HUES48 (cell line): ENCODE measurements around the gene LRRC75A.

Experiments
- H3K27ac ChIP-seq: one replicate; pipeline ENCODE4 v1.7.0; 2013; ENCODE audit warnings: low read depth, low read length, inconsistent platforms
- H3K27me3 ChIP-seq: 2 replicates; pipeline ENCODE4 v1.6.1; 2013; ENCODE audit warnings: mild to moderate bottlenecking, low read length; ENCODE audit not compliant: control insufficient read depth, insufficient read depth
- H3K36me3 ChIP-seq: 2 replicates; pipeline ENCODE4 v1.6.1; 2013; ENCODE audit warnings: low read length; ENCODE audit not compliant: control insufficient read depth, insufficient read depth
- H3K4me1 ChIP-seq: 2 replicates; pipeline ENCODE4 v1.6.1; 2013; ENCODE audit warnings: mild to moderate bottlenecking, low read length; ENCODE audit not compliant: control insufficient read depth, insufficient read depth
- H3K4me3 ChIP-seq: 2 replicates; pipeline ENCODE4 v1.5.1; 2013; ENCODE audit warnings: mild to moderate bottlenecking, low read depth, low read length
- H3K9ac ChIP-seq: 2 replicates; pipeline ENCODE4 v1.6.1; 2013; ENCODE audit warnings: mild to moderate bottlenecking, low read depth, low read length, moderate library complexity
- H3K9me3 ChIP-seq: 2 replicates; pipeline ENCODE4 v1.6.1; 2013; ENCODE audit warnings: low read length; ENCODE audit not compliant: control insufficient read depth, insufficient read depth

LRRC75A gene

GRCh38 chr17:16472539-16472938 is 19.5 kb downstream of the LRRC75A start:
- no peaks in the 10 kb centered on the region; the same call in 1 of the 2 replicates for H3K36me3 ChIP-seq
- no peak overlapping the region for H3K9ac ChIP-seq
- peaks cover 15% of the 10 kb centered on the region; the same call in 1 of the 2 replicates for H3K4me1 ChIP-seq
- no peak overlapping the region for H3K27ac ChIP-seq
- H3K27me3 ChIP-seq: no peaks in the 10 kb centered on the region
- no peak overlapping the region for H3K4me3 ChIP-seq
- H3K9me3 ChIP-seq: no peaks in the 10 kb centered on the region

DNA sequence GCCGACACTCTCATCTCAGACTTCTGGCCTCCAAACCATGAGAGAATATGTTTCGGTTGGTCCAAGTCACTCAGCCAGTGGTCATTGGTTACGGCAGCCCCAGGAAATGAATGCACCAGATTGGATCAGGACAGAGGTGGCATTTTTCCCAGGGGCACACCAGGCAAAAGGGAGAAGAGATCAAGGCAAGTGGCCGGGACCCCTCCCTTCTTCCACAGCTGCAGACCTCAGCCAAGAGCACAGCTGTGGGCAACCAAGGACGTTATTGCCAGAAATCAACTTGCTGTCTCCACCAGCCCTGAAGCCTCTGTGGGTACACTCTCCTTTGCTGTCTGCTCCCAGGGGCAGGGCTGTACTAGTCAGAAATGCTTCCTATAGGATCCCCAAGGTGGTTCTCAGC is 20.7 kb downstream of the LRRC75A start:
- H3K27me3 ChIP-seq: no peaks in the 10 kb centered on the region
- no peaks in the 10 kb centered on the region for H3K9me3 ChIP-seq
- H3K36me3 ChIP-seq: no peaks in the 10 kb centered on the region; the same call in 1 of the 2 replicates
- no peak overlapping the region for H3K27ac ChIP-seq
- H3K4me1 ChIP-seq: peaks cover 12% of the 10 kb centered on the region; the same call in 1 of the 2 replicates
- no peak overlapping the region for H3K4me3 ChIP-seq
- no peak overlapping the region for H3K9ac ChIP-seq

DNA sequence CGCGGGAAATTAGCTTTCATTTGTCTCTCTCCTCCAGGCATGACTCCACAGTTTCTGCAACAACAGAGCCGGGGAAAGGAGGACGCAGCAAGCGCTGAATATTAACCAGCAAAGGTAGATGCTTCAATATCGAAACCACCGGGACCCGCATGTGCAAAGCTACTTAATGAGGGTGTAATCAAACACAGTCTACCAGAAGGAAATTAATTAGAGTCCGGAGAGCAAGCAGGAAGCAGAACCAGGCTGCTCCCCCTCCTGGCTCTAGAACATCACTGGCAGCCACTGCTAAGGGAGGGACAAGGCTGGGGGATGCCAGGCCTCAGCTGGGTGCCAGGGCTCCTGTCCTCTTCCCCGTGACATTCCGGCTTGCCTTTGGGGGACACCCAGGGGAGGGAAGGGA is 21.7 kb downstream of the LRRC75A start:
- Histone ChIP-seq H3K4me3 (no peak overlapping the region), H3K9ac (no peak overlapping the region), H3K36me3 (no peaks in the 10 kb centered on the region; the same call in 1 of the 2 replicates), H3K27me3 (no peaks in the 10 kb centered on the region), H3K9me3 (no peaks in the 10 kb centered on the region), H3K27ac (no peak overlapping the region), H3K4me1 (peaks cover 12% of the 10 kb centered on the region; the same call in 1 of the 2 replicates)

DNA sequence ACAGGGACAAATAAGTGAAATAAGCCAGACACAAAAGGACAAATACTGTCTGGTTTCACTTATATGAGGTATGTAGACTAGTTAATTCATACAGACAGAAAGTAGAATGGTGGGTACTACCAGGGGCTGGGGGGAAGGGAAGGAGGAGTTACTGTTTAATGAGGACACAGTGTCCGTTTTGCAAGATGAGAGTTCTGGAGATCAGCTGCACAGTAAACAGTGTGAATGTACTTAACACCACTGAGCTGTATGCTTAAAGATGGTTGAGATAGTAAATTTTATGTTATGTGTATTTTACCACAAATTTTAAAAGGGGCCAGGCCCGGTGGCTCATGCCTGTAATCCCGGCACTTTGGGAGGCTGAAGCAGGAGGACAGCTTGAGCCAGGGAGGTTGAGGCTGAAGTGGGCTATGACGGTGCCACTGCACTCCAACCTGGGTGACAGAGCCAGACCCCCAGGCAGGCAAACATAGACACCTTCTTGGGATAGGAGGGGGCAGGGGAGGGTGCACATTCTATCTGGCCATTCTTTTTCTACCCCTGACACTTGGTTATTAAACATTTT is 23.5 kb downstream of the LRRC75A start:
- Histone ChIP-seq H3K4me1 (peaks cover 7% of the 10 kb centered on the region; the same call in 1 of the 2 replicates), H3K9me3 (no peaks in the 10 kb centered on the region), H3K9ac (no peak overlapping the region), H3K36me3 (no peaks in the 10 kb centered on the region; the same call in 1 of the 2 replicates), H3K27me3 (no peaks in the 10 kb centered on the region), H3K4me3 (no peak overlapping the region), H3K27ac (no peak overlapping the region)

GRCh38 chr17:16467886-16468285 is 24.1 kb downstream of the LRRC75A start:
- no peaks in the 10 kb centered on the region; the same call in 1 of the 2 replicates for H3K36me3 ChIP-seq
- H3K4me3 ChIP-seq: no peak overlapping the region
- no peak overlapping the region for H3K27ac ChIP-seq
- no peaks in the 10 kb centered on the region for H3K27me3 ChIP-seq
- 0 out of 2 replicates have a peak, but pooled peaks cover under 1% of the 10 kb centered on the region for H3K4me1 ChIP-seq
- no peaks in the 10 kb centered on the region for H3K9me3 ChIP-seq
- H3K9ac ChIP-seq: no peak overlapping the region

- H3K4me1 ChIP-seq: no peaks in the 10 kb centered on the region
These were observed 24.9 kb downstream of the LRRC75A start for GRCh38 chr17:16467044-16467443.

DNA sequence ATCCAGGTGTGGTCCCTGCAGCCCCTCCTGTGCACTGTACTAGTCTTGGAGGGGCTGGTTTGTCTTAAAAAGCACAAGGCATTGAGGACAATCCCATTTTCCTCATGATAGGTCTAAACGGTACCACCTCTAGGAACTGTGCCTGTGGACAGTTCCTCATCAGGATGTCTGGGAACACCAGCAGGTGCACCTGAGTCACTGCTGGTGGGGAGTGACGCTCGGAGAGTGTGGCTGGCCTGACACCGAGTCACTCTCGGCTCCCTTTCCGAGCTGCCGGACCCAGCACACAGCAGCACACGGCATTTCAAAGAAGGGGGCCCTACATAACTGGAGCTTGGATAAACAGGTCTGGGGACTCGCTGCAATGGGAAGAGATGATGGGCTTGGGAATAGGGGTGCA is 25.6 kb downstream of the LRRC75A start:
- Histone ChIP-seq H3K27ac (no peak overlapping the region), H3K4me1 (no peaks in the 10 kb centered on the region), H3K9me3 (no peaks in the 10 kb centered on the region), H3K36me3 (no peaks in the 10 kb centered on the region; the same call in 1 of the 2 replicates), H3K9ac (no peak overlapping the region), H3K27me3 (no peaks in the 10 kb centered on the region), H3K4me3 (no peak overlapping the region)

More at GRCh38 chr17:16467044-16467443, 24.9 kb downstream of the LRRC75A start:
- Histone ChIP-seq H3K27ac (no peak overlapping the region), H3K4me3 (no peak overlapping the region), H3K27me3 (no peaks in the 10 kb centered on the region), H3K9me3 (no peaks in the 10 kb centered on the region), H3K36me3 (no peaks in the 10 kb centered on the region; the same call in 1 of the 2 replicates), H3K9ac (no peak overlapping the region)

DNA sequence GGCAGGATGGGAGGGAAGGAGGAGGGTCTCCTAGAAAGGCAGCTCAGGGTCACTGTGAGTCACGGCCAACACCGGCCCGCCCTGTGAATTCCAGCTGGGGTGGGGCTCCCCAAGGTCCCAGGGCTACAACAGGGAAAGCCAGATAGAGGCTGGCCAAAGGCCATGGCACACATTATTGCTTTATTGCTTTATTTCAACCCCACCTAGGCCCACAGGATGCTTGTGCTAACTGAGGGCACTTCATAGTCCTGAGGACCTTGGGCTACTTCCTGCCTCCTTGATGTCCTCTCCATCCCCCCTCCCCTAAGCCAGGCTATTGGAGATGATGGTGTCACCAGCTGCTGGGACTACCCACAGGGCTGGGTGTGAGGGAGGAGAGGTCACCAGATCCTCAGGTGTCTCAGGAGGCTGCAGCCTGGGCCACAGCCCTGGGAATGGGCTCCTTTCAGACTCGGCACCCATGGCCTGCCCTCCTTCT is 26.1 kb downstream of the LRRC75A start:
- H3K9me3 ChIP-seq: no peaks in the 10 kb centered on the region
- H3K27ac ChIP-seq: no peak overlapping the region

DNA sequence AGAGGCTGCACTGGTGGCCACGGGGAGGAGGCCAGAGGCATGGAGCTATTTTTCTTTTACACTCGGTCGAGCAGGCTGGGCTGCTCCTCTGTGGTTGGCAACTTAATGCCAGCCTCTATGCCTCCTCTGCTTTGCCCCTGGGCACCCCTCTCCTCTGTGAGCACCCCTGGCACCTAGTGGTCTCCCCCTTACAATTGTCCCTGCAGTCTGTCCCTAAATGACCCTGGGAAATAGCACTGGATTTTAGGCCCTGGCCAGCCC is 27.0 kb downstream of the LRRC75A start:
- H3K27me3 ChIP-seq: no peaks in the 10 kb centered on the region
- peaks cover 7% of the 10 kb centered on the region for H3K4me1 ChIP-seq
- no peaks in the 10 kb centered on the region for H3K9me3 ChIP-seq
- no peak overlapping the region for H3K9ac ChIP-seq
- no peaks in the 10 kb centered on the region; the same call in 1 of the 2 replicates for H3K36me3 ChIP-seq
- no peak overlapping the region for H3K27ac ChIP-seq
- H3K4me3 ChIP-seq: no peak overlapping the region

More for the DNA sequence above, 26.1 kb downstream of the LRRC75A start:
- Histone ChIP-seq H3K9ac (no peak overlapping the region), H3K4me1 (no peaks in the 10 kb centered on the region), H3K27me3 (no peaks in the 10 kb centered on the region), H3K36me3 (no peaks in the 10 kb centered on the region; the same call in 1 of the 2 replicates), H3K4me3 (no peak overlapping the region)

- Histone ChIP-seq H3K4me3 (no peak overlapping the region), H3K9me3 (no peaks in the 10 kb centered on the region), H3K27ac (no peak overlapping the region), H3K27me3 (no peaks in the 10 kb centered on the region), H3K36me3 (no peaks in the 10 kb centered on the region; the same call in 1 of the 2 replicates), H3K9ac (no peak overlapping the region), H3K4me1 (peaks cover 12% of the 10 kb centered on the region)
These were observed 27.5 kb downstream of the LRRC75A start for GRCh38 chr17:16464303-16465051.
